ENCODE data around the gene RPL36AL. TPM values are rescaled to one million over a fixed set of nuclear protein-coding genes. Genes with fewer than 3 reads are reported as not detected.

Gene RPL36AL
- total RNA-seq, 2 donors from 2014 or later: 170 to 176 TPM

- peak; percentile 58 for DNase-seq (ENCODE audit: low spot score)
- Histone ChIP-seq H3K36me3 (no peaks in the 10 kb centered on the region), H3K4me3 (peak within 1 kb of the TSS; percentile 75 to 90), H3K4me1 (replicated peaks) (no peaks in the 10 kb centered on the region), H3K27me3 (replicated peaks; ENCODE audit: insufficient read depth) (no peaks in the 10 kb centered on the region), H3K9me3 (no peaks in the 10 kb centered on the region), H3K27ac (peak within 1 kb of the TSS; percentile 94 to 96)
- under 1% methylated on average over 75 of the region's 80 CpGs for WGBS
- TF ChIP-seq POLR2A (IDR thresholded peaks at IDR 0.05) (no peak), CTCF (IDR thresholded peaks at IDR 0.05) (no peak), POLR2AphosphoS5 (IDR thresholded peaks at IDR 0.05) (peak; percentile 34)
- intact Hi-C loops (cut with DNase I): loop anchor here (1.0 to 5.0 kb wide), 3 partner anchors 59 to 218 kb away; partner anchors contain the start of genes KLHDC1 and NEMF
These were observed 14.3 kb upstream of the RPL36AL start, which contains the start of gene DNAAF2 for GRCh38 chr14:49634547-49635334. Gene DNAAF2 (minus strand): TSS chr14:49635244. CDS start chr14:49635149, 95 bp downstream.

DNA sequence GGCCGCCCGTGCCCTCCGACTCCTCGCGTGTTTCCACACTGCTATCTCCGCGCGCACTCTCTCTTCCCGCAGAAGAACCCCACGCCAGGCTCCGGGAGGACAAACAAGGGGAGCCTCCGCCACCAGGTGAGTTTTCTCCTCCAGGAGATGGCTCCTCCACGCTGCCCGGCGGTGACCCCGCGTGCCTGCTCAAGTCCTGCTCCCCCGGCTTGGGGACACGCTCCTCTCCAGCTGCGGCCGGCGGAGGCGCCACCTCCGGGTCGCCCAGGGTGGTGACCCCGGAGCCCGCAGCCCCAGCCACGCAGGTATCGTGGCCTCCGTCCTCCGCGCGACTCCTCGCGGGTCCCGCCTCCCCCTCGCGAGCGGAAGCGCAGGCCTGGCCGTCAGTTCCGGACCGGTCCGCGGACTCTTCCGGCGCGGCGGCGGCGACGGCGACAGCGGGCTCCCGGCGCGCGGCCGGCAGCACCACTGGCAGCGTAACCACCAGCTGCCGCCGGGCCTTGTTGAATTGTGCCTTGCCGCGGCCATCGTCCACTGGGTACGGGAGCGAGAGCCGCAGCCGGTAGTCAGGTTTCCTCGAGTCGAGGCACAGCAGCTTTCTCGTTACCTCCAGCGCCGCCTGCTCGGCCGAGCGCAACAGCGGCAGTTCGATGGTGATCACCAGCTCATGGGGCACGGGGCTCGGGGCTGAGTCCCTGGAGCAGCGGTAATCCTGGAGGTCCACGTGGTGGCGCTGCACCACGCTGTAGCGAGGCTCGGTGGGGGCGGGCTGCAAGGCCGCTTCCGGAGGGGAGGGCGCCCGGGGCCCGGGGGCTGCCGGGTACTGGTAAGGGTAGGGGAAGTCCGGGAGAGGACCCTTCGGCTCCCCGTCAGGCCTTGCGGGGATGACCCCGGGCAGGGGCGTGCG is 13.5 kb upstream of the RPL36AL start:
- no peaks in the 10 kb centered on the region for H3K4me1 ChIP-seq (replicated peaks)
- H3K9me3 ChIP-seq: no peaks in the 10 kb centered on the region
- TF ChIP-seq CTCF (IDR thresholded peaks at IDR 0.05) (peak; percentile 79 to 91 (median 90)), POLR2AphosphoS5 (IDR thresholded peaks at IDR 0.05) (peak; percentile 72), POLR2A (IDR thresholded peaks at IDR 0.05) (peak; percentile 36)
- intact Hi-C loops (cut with DNase I): loop anchor here (1.0 to 5.0 kb wide), 3 partner anchors 59 to 218 kb away; partner anchors contain the start of genes KLHDC1 and NEMF
- H3K27me3 ChIP-seq (replicated peaks; ENCODE audit: insufficient read depth): no peaks in the 10 kb centered on the region
- H3K36me3 ChIP-seq: no peaks in the 10 kb centered on the region
- peak; percentile 91 for DNase-seq (ENCODE audit: low spot score)
- peak overlapping the region; percentile 75 to 90 for H3K4me3 ChIP-seq
- H3K27ac ChIP-seq: peak overlapping the region; percentile 94 to 96
- WGBS: 1% methylated on average over 33 of the region's 101 CpGs

GRCh38 chr14:49623941-49624839 is 3.8 kb upstream of the RPL36AL start:
- Histone ChIP-seq H3K4me1 (replicated peaks) (peaks cover 6% of the 10 kb centered on the region), H3K27ac (no peak overlapping the region), H3K36me3 (no peaks in the 10 kb centered on the region), H3K4me3 (no peak overlapping the region), H3K9me3 (no peaks in the 10 kb centered on the region), H3K27me3 (replicated peaks; ENCODE audit: insufficient read depth) (no peaks in the 10 kb centered on the region)
- WGBS: 64% methylated on average over 6 of the region's 6 CpGs
- intact Hi-C loops (cut with DNase I): no loop called here
- TF ChIP-seq CTCF (IDR thresholded peaks at IDR 0.05) (no peak), POLR2AphosphoS5 (IDR thresholded peaks at IDR 0.05) (no peak), POLR2A (IDR thresholded peaks at IDR 0.05) (no peak)
- DNase-seq (ENCODE audit: low spot score): no peak

DNA sequence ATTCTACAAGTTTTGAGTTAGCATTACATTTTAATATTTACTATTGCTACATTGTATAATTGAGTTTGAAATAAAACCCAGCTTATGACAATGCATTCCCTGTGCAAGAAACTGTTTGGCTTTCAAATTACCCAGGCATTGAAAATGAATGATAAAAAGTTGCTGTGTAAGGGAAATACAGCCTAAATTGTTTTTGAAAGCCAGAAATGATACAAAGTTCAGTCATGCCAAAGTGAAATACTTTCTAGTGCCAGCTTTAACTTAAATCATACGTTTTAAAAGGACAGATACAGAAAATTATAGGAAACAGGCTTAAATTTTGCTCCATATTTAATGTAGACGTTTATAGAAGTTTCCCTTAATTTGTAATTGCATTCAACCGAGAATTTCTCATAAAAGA is 3.0 kb upstream of the RPL36AL start:
- intact Hi-C loops (cut with DNase I): no loop called here
- Histone ChIP-seq H3K9me3 (no peaks in the 10 kb centered on the region), H3K4me3 (no peak overlapping the region), H3K27ac (no peak overlapping the region), H3K27me3 (replicated peaks; ENCODE audit: insufficient read depth) (no peaks in the 10 kb centered on the region), H3K36me3 (no peaks in the 10 kb centered on the region), H3K4me1 (replicated peaks) (peaks cover 6% of the 10 kb centered on the region)
- TF ChIP-seq POLR2A (IDR thresholded peaks at IDR 0.05) (no peak), POLR2AphosphoS5 (IDR thresholded peaks at IDR 0.05) (no peak), CTCF (IDR thresholded peaks at IDR 0.05) (no peak)
- WGBS: 54% methylated on average over 3 of the region's 3 CpGs
- no peak for DNase-seq (ENCODE audit: low spot score)
